GM12878 (cell line): Measurements from ENCODE around the gene NCAPD3.

ENCODE experiments used
- BCL11A ChIP-seq: IDR thresholded peaks from 2 replicates; pipeline ENCODE4 v1.6.1; 2011; ENCODE audit warnings: low read depth, low read length
- HDAC6 ChIP-seq: fragments of 200-600 bp; sonication (generic); IDR thresholded peaks from one replicate; pipeline ENCODE4 v1.8.0; 2017; ENCODE audit warnings: antibody characterized with exemption; ENCODE audit not compliant: unreplicated experiment
- TF ChIP-seq, protein P1 (sequence below): IDR thresholded peaks from 2 replicates; pipeline ENCODE4 v1.6.1; 2012; ENCODE audit warnings: low read length, inconsistent platforms

DNA sequence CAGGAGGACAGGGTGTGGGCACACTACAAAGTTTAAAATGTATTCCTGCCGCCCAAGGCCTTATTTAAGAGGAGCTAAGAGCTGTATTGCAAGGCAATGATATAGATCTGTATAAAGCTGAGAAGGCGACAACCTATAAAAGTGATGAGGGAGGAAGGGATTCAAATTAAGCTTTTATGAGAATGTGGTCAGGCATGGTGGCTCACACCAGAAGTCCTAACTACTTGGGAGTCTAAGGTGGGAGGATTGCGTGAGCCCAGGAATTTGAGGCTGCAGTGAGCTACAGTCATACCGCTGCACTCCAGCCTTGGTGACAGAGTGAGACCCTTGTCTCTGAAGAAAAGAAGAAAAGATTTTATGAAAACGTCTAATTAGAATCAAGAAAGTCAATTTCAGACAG is 42.7 kb upstream of the NCAPD3 start:
- TF ChIP-seq, protein P1, sequence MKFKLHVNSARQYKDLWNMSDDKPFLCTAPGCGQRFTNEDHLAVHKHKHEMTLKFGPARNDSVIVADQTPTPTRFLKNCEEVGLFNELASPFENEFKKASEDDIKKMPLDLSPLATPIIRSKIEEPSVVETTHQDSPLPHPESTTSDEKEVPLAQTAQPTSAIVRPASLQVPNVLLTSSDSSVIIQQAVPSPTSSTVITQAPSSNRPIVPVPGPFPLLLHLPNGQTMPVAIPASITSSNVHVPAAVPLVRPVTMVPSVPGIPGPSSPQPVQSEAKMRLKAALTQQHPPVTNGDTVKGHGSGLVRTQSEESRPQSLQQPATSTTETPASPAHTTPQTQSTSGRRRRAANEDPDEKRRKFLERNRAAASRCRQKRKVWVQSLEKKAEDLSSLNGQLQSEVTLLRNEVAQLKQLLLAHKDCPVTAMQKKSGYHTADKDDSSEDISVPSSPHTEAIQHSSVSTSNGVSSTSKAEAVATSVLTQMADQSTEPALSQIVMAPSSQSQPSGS: no peak
- no peak for TF ChIP-seq HDAC6
- no peak for TF ChIP-seq BCL11A
